IPS-18c (cell line): ENCODE results near the gene NAA30.

Source experiments
- H3K4me3 ChIP-seq: 2 replicates; pipeline ENCODE4 v1.7.0; 2013; ENCODE audit warnings: low read depth, mild to moderate bottlenecking, low read length, moderate library complexity; ENCODE audit not compliant: insufficient read depth
- H3K9me3 ChIP-seq: one replicate; pipeline ENCODE4 v1.6.1; 2013; ENCODE audit warnings: mild to moderate bottlenecking, low read length, moderate library complexity; ENCODE audit not compliant: control insufficient read depth, insufficient read depth

NAA30 gene

GRCh38 chr14:57389646-57390036, 745 bp upstream of the NAA30 start:
- no peaks in the 10 kb centered on the region for H3K9me3 ChIP-seq
- peak overlapping the region; percentile 90 for H3K4me3 ChIP-seq

GRCh38 chr14:57390806-57391516, 575 bp downstream of the NAA30 start:
- no peaks in the 10 kb centered on the region for H3K9me3 ChIP-seq
- H3K4me3 ChIP-seq, result peak overlapping the region; percentile 90

GRCh38 chr14:57391517-57392195, 1.3 kb downstream of the NAA30 start:
- H3K4me3 ChIP-seq, result peak overlapping the region; percentile 90
- H3K9me3 ChIP-seq, result no peaks in the 10 kb centered on the region

GRCh38 chr14:57392830-57393229, 2.4 kb downstream of the NAA30 start:
- no peak overlapping the region for H3K4me3 ChIP-seq
- H3K9me3 ChIP-seq, result no peaks in the 10 kb centered on the region

- Histone ChIP-seq H3K9me3 (no peaks in the 10 kb centered on the region), H3K4me3 (no peak overlapping the region)
These were observed 10.4 kb downstream of the NAA30 start for GRCh38 chr14:57400556-57401494.

- Histone ChIP-seq H3K9me3 (no peaks in the 10 kb centered on the region), H3K4me3 (no peak overlapping the region)
These were observed 11.1 kb downstream of the NAA30 start for GRCh38 chr14:57401501-57401900.

- no peak overlapping the region for H3K4me3 ChIP-seq
- H3K9me3 ChIP-seq, result no peaks in the 10 kb centered on the region
These were observed 11.9 kb downstream of the NAA30 start for GRCh38 chr14:57402173-57402852.

GRCh38 chr14:57403521-57403864, 13.1 kb downstream of the NAA30 start:
- Histone ChIP-seq H3K4me3 (no peak overlapping the region), H3K9me3 (no peaks in the 10 kb centered on the region)

GRCh38 chr14:57405562-57405961, 15.2 kb downstream of the NAA30 start:
- H3K9me3 ChIP-seq, result no peaks in the 10 kb centered on the region
- H3K4me3 ChIP-seq, result no peak overlapping the region

- no peaks in the 10 kb centered on the region for H3K9me3 ChIP-seq
- H3K4me3 ChIP-seq, result no peak overlapping the region
These were observed 17.7 kb downstream of the NAA30 start for GRCh38 chr14:57408037-57408436.

GRCh38 chr14:57408634-57409033, 18.2 kb downstream of the NAA30 start:
- no peaks in the 10 kb centered on the region for H3K9me3 ChIP-seq
- H3K4me3 ChIP-seq, result no peak overlapping the region

- no peak overlapping the region for H3K4me3 ChIP-seq
- no peaks in the 10 kb centered on the region for H3K9me3 ChIP-seq
These were observed 22.0 kb downstream of the NAA30 start for GRCh38 chr14:57412341-57412740.

GRCh38 chr14:57413849-57414248, 23.5 kb downstream of the NAA30 start:
- no peaks in the 10 kb centered on the region for H3K9me3 ChIP-seq
- H3K4me3 ChIP-seq, result no peak overlapping the region

- H3K4me3 ChIP-seq, result no peak overlapping the region
- H3K9me3 ChIP-seq, result no peaks in the 10 kb centered on the region
These were observed 26.8 kb downstream of the NAA30 start for GRCh38 chr14:57417228-57417627.

GRCh38 chr14:57418999-57419398, 28.6 kb downstream of the NAA30 start:
- Histone ChIP-seq H3K9me3 (no peaks in the 10 kb centered on the region), H3K4me3 (no peak overlapping the region)

GRCh38 chr14:57420033-57420432, 29.6 kb downstream of the NAA30 start:
- no peak overlapping the region for H3K4me3 ChIP-seq

GRCh38 chr14:57420986-57421385, 30.6 kb downstream of the NAA30 start:
- H3K9me3 ChIP-seq, result no peaks in the 10 kb centered on the region
- no peak overlapping the region for H3K4me3 ChIP-seq

More at GRCh38 chr14:57420033-57420432, 29.6 kb downstream of the NAA30 start:
- no peaks in the 10 kb centered on the region for H3K9me3 ChIP-seq
